Dendritic cell treated with granulocyte-macrophage colony-stimulating factor and Interleukin-4, amounts not matched to agents 40 ng/mL and 50 ng/mL, for 4 days (primary cell): ENCODE measurements around the gene AGPAT4.

ENCODE experiments used
- H3K27ac Mint-ChIP-seq: one replicate; pipeline ENCODE4 v1.8.0; 2022; ENCODE audit warnings: mild to moderate bottlenecking, mixed read lengths
- H3K27me3 Mint-ChIP-seq: one replicate; pipeline ENCODE4 v1.8.0; 2022; ENCODE audit warnings: mild to moderate bottlenecking, mixed read lengths
- H3K36me3 Mint-ChIP-seq: one replicate; pipeline ENCODE4 v1.8.0; 2022; ENCODE audit warnings: low read depth, mixed read lengths
- H3K4me1 Mint-ChIP-seq: one replicate; pipeline ENCODE4 v1.8.0; 2022; ENCODE audit warnings: low read depth, mixed read lengths
- H3K4me3 Mint-ChIP-seq: one replicate; pipeline ENCODE4 v1.8.0; 2022; ENCODE audit warnings: mild to moderate bottlenecking, moderate library complexity, mixed read lengths
- H3K9me3 Mint-ChIP-seq: one replicate; pipeline ENCODE4 v1.8.0; 2022; ENCODE audit warnings: mixed read lengths
- intact Hi-C: fragments of 100-400 bp; cut with micrococcal nuclease; formaldehyde crosslinking; loops from one replicate; pipeline ENCODE4 v1.15.0; 2022

The AGPAT4 gene

GRCh38 chr6:161256407-161256806 is 17.5 kb downstream of the AGPAT4 start:
- H3K27me3 Mint-ChIP-seq, result no peaks in the 10 kb centered on the region
- no peak overlapping the region for H3K27ac Mint-ChIP-seq
- H3K4me1 Mint-ChIP-seq, result peaks cover 23% of the 10 kb centered on the region
- H3K9me3 Mint-ChIP-seq, result no peaks in the 10 kb centered on the region
- intact Hi-C loops, result no loop called here
- H3K4me3 Mint-ChIP-seq, result no peak overlapping the region
- H3K36me3 Mint-ChIP-seq, result peaks cover 41% of the 10 kb centered on the region

- Mint-ChIP-seq H3K4me3 (no peak overlapping the region), H3K4me1 (peaks cover 23% of the 10 kb centered on the region), H3K27me3 (no peaks in the 10 kb centered on the region), H3K9me3 (no peaks in the 10 kb centered on the region), H3K36me3 (peaks cover 34% of the 10 kb centered on the region), H3K27ac (no peak overlapping the region)
- intact Hi-C loops, result no loop called here
Observed at GRCh38 chr6:161255518-161255917, 18.3 kb downstream of the AGPAT4 start.

GRCh38 chr6:161254464-161255253 is 19.2 kb downstream of the AGPAT4 start:
- Mint-ChIP-seq H3K4me3 (no peak overlapping the region), H3K4me1 (peaks cover 23% of the 10 kb centered on the region), H3K36me3 (peaks cover 26% of the 10 kb centered on the region), H3K27me3 (no peaks in the 10 kb centered on the region), H3K9me3 (no peaks in the 10 kb centered on the region), H3K27ac (no peak overlapping the region)
- intact Hi-C loops, result no loop called here

GRCh38 chr6:161254126-161254463 is 19.8 kb downstream of the AGPAT4 start:
- intact Hi-C loops, result no loop called here
- Mint-ChIP-seq H3K27ac (no peak overlapping the region), H3K4me3 (no peak overlapping the region), H3K9me3 (no peaks in the 10 kb centered on the region), H3K36me3 (peaks cover 21% of the 10 kb centered on the region), H3K27me3 (no peaks in the 10 kb centered on the region), H3K4me1 (peaks cover 28% of the 10 kb centered on the region)

GRCh38 chr6:161251345-161251744 is 22.5 kb downstream of the AGPAT4 start:
- no peaks in the 10 kb centered on the region for H3K27me3 Mint-ChIP-seq
- no peaks in the 10 kb centered on the region for H3K9me3 Mint-ChIP-seq
- H3K4me1 Mint-ChIP-seq, result peaks cover 31% of the 10 kb centered on the region
- no peak overlapping the region for H3K4me3 Mint-ChIP-seq
- peaks cover 19% of the 10 kb centered on the region for H3K36me3 Mint-ChIP-seq
- intact Hi-C loops, result no loop called here
- H3K27ac Mint-ChIP-seq, result no peak overlapping the region

- intact Hi-C loops, result no loop called here
- peaks cover 21% of the 10 kb centered on the region for H3K4me1 Mint-ChIP-seq
- no peaks in the 10 kb centered on the region for H3K27me3 Mint-ChIP-seq
- H3K36me3 Mint-ChIP-seq, result peaks cover 24% of the 10 kb centered on the region
- H3K9me3 Mint-ChIP-seq, result no peaks in the 10 kb centered on the region
- no peak overlapping the region for H3K27ac Mint-ChIP-seq
- H3K4me3 Mint-ChIP-seq, result no peak overlapping the region
Observed at GRCh38 chr6:161249327-161249726, 24.5 kb downstream of the AGPAT4 start.

GRCh38 chr6:161246725-161247124 is 27.1 kb downstream of the AGPAT4 start:
- no peak overlapping the region for H3K4me3 Mint-ChIP-seq
- H3K27ac Mint-ChIP-seq, result no peak overlapping the region
- intact Hi-C loops, result no loop called here
- H3K4me1 Mint-ChIP-seq, result peaks cover 31% of the 10 kb centered on the region
- H3K27me3 Mint-ChIP-seq, result no peaks in the 10 kb centered on the region
- H3K9me3 Mint-ChIP-seq, result no peaks in the 10 kb centered on the region
- H3K36me3 Mint-ChIP-seq, result peaks cover 20% of the 10 kb centered on the region

- peaks cover 16% of the 10 kb centered on the region for H3K36me3 Mint-ChIP-seq
- no peaks in the 10 kb centered on the region for H3K27me3 Mint-ChIP-seq
- no peaks in the 10 kb centered on the region for H3K9me3 Mint-ChIP-seq
- H3K4me1 Mint-ChIP-seq, result peaks cover 34% of the 10 kb centered on the region
- H3K27ac Mint-ChIP-seq, result no peak overlapping the region
- H3K4me3 Mint-ChIP-seq, result no peak overlapping the region
- intact Hi-C loops, result no loop called here
Observed at GRCh38 chr6:161245363-161245762, 28.5 kb downstream of the AGPAT4 start.

- Mint-ChIP-seq H3K9me3 (no peaks in the 10 kb centered on the region), H3K27me3 (no peaks in the 10 kb centered on the region), H3K4me3 (no peak overlapping the region), H3K4me1 (peaks cover 39% of the 10 kb centered on the region), H3K27ac (no peak overlapping the region), H3K36me3 (peaks cover 23% of the 10 kb centered on the region)
- intact Hi-C loops, result no loop called here
Observed at GRCh38 chr6:161244725-161245124, 29.1 kb downstream of the AGPAT4 start.

- Mint-ChIP-seq H3K9me3 (peaks cover 8% of the 10 kb centered on the region), H3K4me1 (peaks cover 23% of the 10 kb centered on the region), H3K4me3 (no peak overlapping the region), H3K27ac (peak overlapping the region; percentile 26), H3K27me3 (no peaks in the 10 kb centered on the region), H3K36me3 (peaks cover 33% of the 10 kb centered on the region)
- intact Hi-C loops, result no loop called here
Observed at GRCh38 chr6:161242779-161243693, 30.8 kb downstream of the AGPAT4 start.

GRCh38 chr6:161242113-161242512 is 31.7 kb downstream of the AGPAT4 start:
- intact Hi-C loops, result no loop called here
- Mint-ChIP-seq H3K27me3 (no peaks in the 10 kb centered on the region), H3K9me3 (peaks cover 8% of the 10 kb centered on the region), H3K27ac (no peak overlapping the region), H3K36me3 (peaks cover 38% of the 10 kb centered on the region), H3K4me1 (peaks cover 25% of the 10 kb centered on the region), H3K4me3 (no peak overlapping the region)

GRCh38 chr6:161239001-161239400 is 34.9 kb downstream of the AGPAT4 start:
- Mint-ChIP-seq H3K4me1 (peaks cover 40% of the 10 kb centered on the region), H3K4me3 (no peak overlapping the region), H3K27ac (no peak overlapping the region), H3K36me3 (peaks cover 32% of the 10 kb centered on the region), H3K27me3 (no peaks in the 10 kb centered on the region), H3K9me3 (peaks cover 8% of the 10 kb centered on the region)
- intact Hi-C loops, result no loop called here

- intact Hi-C loops, result no loop called here
- no peak overlapping the region for H3K4me3 Mint-ChIP-seq
- no peak overlapping the region for H3K27ac Mint-ChIP-seq
- peaks cover 32% of the 10 kb centered on the region for H3K36me3 Mint-ChIP-seq
- H3K27me3 Mint-ChIP-seq, result no peaks in the 10 kb centered on the region
- peaks cover 8% of the 10 kb centered on the region for H3K9me3 Mint-ChIP-seq
- peaks cover 35% of the 10 kb centered on the region for H3K4me1 Mint-ChIP-seq
Observed at GRCh38 chr6:161238500-161238899, 35.4 kb downstream of the AGPAT4 start.

GRCh38 chr6:161238081-161238480 is 35.8 kb downstream of the AGPAT4 start:
- no peaks in the 10 kb centered on the region for H3K27me3 Mint-ChIP-seq
- intact Hi-C loops, result no loop called here
- H3K4me1 Mint-ChIP-seq, result peaks cover 31% of the 10 kb centered on the region
- H3K9me3 Mint-ChIP-seq, result peaks cover 8% of the 10 kb centered on the region
- H3K27ac Mint-ChIP-seq, result no peak overlapping the region
- H3K36me3 Mint-ChIP-seq, result peaks cover 34% of the 10 kb centered on the region
- H3K4me3 Mint-ChIP-seq, result no peak overlapping the region
